ENCODE results near the gene SHLD3. TPM values are rescaled to one million over a fixed set of nuclear protein-coding genes. Genes with fewer than 3 reads are reported as not detected.

Gene SHLD3
- polyA plus RNA-seq, 1 experiment = 0.58 TPM

DNA sequence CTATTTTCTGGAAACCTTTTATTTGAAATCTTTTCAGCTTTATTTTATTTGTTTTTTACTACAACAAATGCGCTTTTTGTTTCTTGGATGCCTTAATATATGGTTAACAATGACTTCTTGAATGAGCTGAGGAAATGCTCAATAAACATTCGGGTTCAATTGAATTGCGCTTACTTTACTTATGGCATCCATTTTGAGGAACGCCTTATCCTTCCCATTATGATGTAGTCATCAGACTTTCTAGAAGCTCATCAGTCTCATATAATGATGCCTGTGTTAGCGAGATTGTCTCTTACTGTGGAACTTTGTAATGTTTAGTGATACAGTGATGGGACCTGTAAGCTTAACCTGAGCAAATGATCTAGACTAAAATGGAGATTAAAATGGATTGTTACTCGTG is 916 bp downstream of the SHLD3 start:
- ChIA-PET CTCF (interaction anchor here (0.9 to 1.2 kb wide), 2 partner anchors 37 to 990 kb away, joined by 3 to 4 read pairs; no protein-coding TSS in a partner anchor), POLR2A (no interaction called here)
- DNase-seq (ENCODE audit: low read depth) = no peak
- no peaks in the 10 kb centered on the region for H3K27me3 ChIP-seq (ENCODE audit: control insufficient read depth, insufficient read depth, low read length)
- H3K36me3 ChIP-seq (ENCODE audit: control insufficient read depth, insufficient read depth, low read length) = no peaks in the 10 kb centered on the region; the same call in 1 of the 2 replicates
- peak overlapping the region; percentile 79 for H3K4me3 ChIP-seq (ENCODE audit: low read depth, low read length)
- TF ChIP-seq, protein P1, sequence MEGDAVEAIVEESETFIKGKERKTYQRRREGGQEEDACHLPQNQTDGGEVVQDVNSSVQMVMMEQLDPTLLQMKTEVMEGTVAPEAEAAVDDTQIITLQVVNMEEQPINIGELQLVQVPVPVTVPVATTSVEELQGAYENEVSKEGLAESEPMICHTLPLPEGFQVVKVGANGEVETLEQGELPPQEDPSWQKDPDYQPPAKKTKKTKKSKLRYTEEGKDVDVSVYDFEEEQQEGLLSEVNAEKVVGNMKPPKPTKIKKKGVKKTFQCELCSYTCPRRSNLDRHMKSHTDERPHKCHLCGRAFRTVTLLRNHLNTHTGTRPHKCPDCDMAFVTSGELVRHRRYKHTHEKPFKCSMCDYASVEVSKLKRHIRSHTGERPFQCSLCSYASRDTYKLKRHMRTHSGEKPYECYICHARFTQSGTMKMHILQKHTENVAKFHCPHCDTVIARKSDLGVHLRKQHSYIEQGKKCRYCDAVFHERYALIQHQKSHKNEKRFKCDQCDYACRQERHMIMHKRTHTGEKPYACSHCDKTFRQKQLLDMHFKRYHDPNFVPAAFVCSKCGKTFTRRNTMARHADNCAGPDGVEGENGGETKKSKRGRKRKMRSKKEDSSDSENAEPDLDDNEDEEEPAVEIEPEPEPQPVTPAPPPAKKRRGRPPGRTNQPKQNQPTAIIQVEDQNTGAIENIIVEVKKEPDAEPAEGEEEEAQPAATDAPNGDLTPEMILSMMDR (IDR thresholded peaks at IDR 0.05; ENCODE audit: insufficient read depth, low read depth, low read length) = no peak

DNA sequence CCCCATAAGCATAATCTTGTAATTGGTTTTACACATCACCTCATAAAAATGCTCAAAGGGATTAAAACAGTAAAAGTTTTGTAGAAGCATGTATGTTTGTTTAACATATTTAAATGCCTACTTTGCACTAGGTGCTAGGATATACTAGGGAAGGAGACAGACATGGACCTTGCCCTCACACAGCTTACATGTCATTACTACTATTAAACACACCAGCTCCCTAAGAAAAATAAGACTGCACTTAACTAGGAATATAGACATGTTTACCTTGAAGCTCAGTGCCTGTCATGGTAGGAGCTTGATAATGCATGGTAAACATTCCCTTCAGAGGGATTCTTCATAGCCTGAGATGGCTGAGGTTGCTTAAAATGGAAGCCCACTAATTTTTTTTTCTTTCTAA is 6.2 kb downstream of the SHLD3 start:
- TF ChIP-seq, protein P1 (IDR thresholded peaks at IDR 0.05; ENCODE audit: insufficient read depth, low read depth, low read length) = no peak
- CTCF ChIA-PET = no interaction called here
- POLR2A ChIA-PET = no interaction called here

DNA sequence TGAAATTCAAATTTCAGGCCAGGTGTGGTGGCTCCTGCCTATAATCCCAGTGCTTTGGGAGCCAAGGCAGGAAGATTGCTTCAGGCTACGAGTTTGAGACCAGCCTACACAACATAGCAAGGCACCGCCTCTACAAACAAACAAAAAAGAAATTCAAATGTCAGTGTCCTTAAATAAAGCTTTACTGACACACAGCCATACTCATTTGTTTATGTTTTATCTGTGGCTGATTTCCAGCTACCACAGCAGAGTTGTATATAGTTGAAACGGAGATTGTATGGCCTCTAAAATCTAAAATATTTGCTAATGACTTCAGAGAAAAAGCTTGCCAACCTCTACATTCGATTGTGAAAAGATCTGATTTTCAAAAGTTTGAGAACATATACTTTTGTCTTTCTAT is 15.4 kb downstream of the SHLD3 start:
- DNase-seq (ENCODE audit: low read depth) = no peak
- POLR2A ChIA-PET = no interaction called here
- Histone ChIP-seq H3K36me3 (ENCODE audit: control insufficient read depth, insufficient read depth, low read length) (no peaks in the 10 kb centered on the region; the same call in 1 of the 2 replicates), H3K4me3 (ENCODE audit: low read depth, low read length) (no peak overlapping the region), H3K27me3 (ENCODE audit: control insufficient read depth, insufficient read depth, low read length) (no peaks in the 10 kb centered on the region)
- CTCF ChIA-PET = no interaction called here
- TF ChIP-seq, protein P1 (IDR thresholded peaks at IDR 0.05; ENCODE audit: insufficient read depth, low read depth, low read length) = no peak

More for the DNA sequence above, 6.2 kb downstream of the SHLD3 start:
- Histone ChIP-seq H3K4me3 (ENCODE audit: low read depth, low read length) (no peak overlapping the region), H3K27me3 (ENCODE audit: control insufficient read depth, insufficient read depth, low read length) (no peaks in the 10 kb centered on the region), H3K36me3 (ENCODE audit: control insufficient read depth, insufficient read depth, low read length) (no peaks in the 10 kb centered on the region; the same call in 1 of the 2 replicates)
- no peak for DNase-seq (ENCODE audit: low read depth)

DNA sequence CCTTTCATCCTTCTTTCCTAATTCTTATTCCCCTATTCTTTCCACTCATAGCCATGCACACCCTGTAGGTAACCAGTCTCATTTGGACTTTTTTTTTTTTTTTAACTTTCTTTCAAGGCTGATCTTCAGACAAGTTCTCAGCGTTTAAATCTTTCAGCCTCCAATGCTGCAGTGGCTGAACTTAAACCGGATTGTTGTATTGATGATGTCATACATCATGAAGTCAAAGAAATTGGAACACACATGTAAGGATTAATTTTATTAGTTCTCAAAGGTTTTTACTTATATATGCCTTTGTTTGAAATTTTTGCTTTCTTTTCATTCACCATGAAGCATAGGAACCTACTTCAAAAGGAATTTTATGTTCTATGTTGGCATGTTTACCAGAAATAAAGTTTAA is 22.1 kb downstream of the SHLD3 start:
- DNase-seq (ENCODE audit: low read depth) = no peak
- Histone ChIP-seq H3K36me3 (ENCODE audit: control insufficient read depth, insufficient read depth, low read length) (no peaks in the 10 kb centered on the region; the same call in 1 of the 2 replicates), H3K27me3 (ENCODE audit: control insufficient read depth, insufficient read depth, low read length) (no peaks in the 10 kb centered on the region), H3K4me3 (ENCODE audit: low read depth, low read length) (no peak overlapping the region)
- TF ChIP-seq, protein P1 (IDR thresholded peaks at IDR 0.05; ENCODE audit: insufficient read depth, low read depth, low read length) = no peak
- POLR2A ChIA-PET = no interaction called here
- CTCF ChIA-PET = no interaction called here

DNA sequence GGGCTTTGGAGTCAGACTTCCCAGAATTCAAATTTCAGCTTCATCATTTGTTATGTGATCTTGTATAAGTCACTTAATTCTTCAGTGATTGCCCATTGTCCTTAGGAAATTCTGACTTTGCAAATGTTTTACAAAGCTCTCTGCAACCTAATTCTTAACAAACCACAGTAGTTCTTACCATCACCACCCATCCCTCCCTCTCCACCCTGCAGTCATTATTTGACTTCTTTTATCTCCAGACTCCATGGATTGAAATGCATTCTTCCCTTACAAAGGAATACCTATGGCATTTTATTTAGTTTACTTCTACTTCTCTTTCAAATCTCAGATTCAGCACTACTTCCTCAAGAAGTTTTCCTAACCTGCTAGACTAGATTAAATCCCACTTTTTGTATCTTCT is 23.1 kb downstream of the SHLD3 start:
- no peak for DNase-seq (ENCODE audit: low read depth)
- no peaks in the 10 kb centered on the region; the same call in 1 of the 2 replicates for H3K36me3 ChIP-seq (ENCODE audit: control insufficient read depth, insufficient read depth, low read length)
- TF ChIP-seq, protein P1 (IDR thresholded peaks at IDR 0.05; ENCODE audit: insufficient read depth, low read depth, low read length) = no peak
- H3K4me3 ChIP-seq (ENCODE audit: low read depth, low read length) = no peak overlapping the region
- ChIA-PET POLR2A (no interaction called here), CTCF (no interaction called here)
- no peaks in the 10 kb centered on the region for H3K27me3 ChIP-seq (ENCODE audit: control insufficient read depth, insufficient read depth, low read length)

Data from BJ (cell line).